H9 (cell line): Measurements from ENCODE around the gene SEMA6C. TPM values are rescaled to one million over a fixed set of nuclear protein-coding genes. Genes with fewer than 3 reads are reported as not detected.

Experiments used
- DNase-seq: peaks from one replicate; pipeline ENCODE4 v3.0.0-alpha.2; 2017
- H2AFZ ChIP-seq: one replicate; pipeline ENCODE4 v1.6.1; 2013; ENCODE audit warnings: mild to moderate bottlenecking, low read length, control low read depth, moderate library complexity
- H2AK5ac ChIP-seq: 2 replicates; pipeline ENCODE4 v1.6.1; 2013; ENCODE audit warnings: low read length, control low read depth, mixed read lengths; ENCODE audit not compliant: insufficient read length
- H2BK120ac ChIP-seq: one replicate; pipeline ENCODE4 v1.6.1; 2013; ENCODE audit warnings: low read depth, mild to moderate bottlenecking, low read length, control low read depth, inconsistent platforms; ENCODE audit not compliant: poor library complexity, severe bottlenecking
- H2BK12ac ChIP-seq: 2 replicates; pipeline ENCODE4 v1.6.1; 2013; ENCODE audit warnings: low read length, control low read depth, mixed read lengths, low read depth; ENCODE audit not compliant: insufficient read length
- H2BK15ac ChIP-seq: 2 replicates; pipeline ENCODE4 v1.6.1; 2013; ENCODE audit warnings: low read depth, low read length, control low read depth
- H2BK20ac ChIP-seq: one replicate; pipeline ENCODE4 v1.6.1; 2013; ENCODE audit warnings: low read depth, mild to moderate bottlenecking, low read length, control low read depth, inconsistent platforms; ENCODE audit not compliant: poor library complexity, severe bottlenecking
- H2BK5ac ChIP-seq: 2 replicates; pipeline ENCODE4 v1.6.1; 2013; ENCODE audit warnings: low read length, control low read depth, mixed read lengths; ENCODE audit not compliant: insufficient read length
- H3K14ac ChIP-seq: 2 replicates; pipeline ENCODE4 v1.6.1; 2013; ENCODE audit warnings: low read length, control low read depth; ENCODE audit not compliant: insufficient read depth
- H3K18ac ChIP-seq: 2 replicates; pipeline ENCODE4 v1.6.1; 2013; ENCODE audit warnings: low read depth, mild to moderate bottlenecking, mixed read lengths, low read length, control low read depth; ENCODE audit not compliant: insufficient read length
- H3K23ac ChIP-seq: 2 replicates; pipeline ENCODE4 v1.6.1; 2013; ENCODE audit warnings: low read length, control low read depth, mixed read lengths, low read depth; ENCODE audit not compliant: insufficient read length
- H3K23me2 ChIP-seq: 2 replicates; pipeline ENCODE4 v1.6.1; 2013; ENCODE audit warnings: low read depth, mild to moderate bottlenecking, mixed read lengths, low read length, control low read depth; ENCODE audit not compliant: insufficient read length, poor library complexity, severe bottlenecking
- H3K27ac ChIP-seq: 2 replicates; pipeline ENCODE4 v1.5.1; 2013; ENCODE audit warnings: low read length, control low read depth, mixed read lengths, low read depth; ENCODE audit not compliant: insufficient read length
- H3K27me3 ChIP-seq: 2 replicates; pipeline ENCODE4 v1.6.1; 2013; ENCODE audit warnings: low read length, control low read depth, inconsistent platforms; ENCODE audit not compliant: insufficient read depth
- H3K4ac ChIP-seq: 2 replicates; pipeline ENCODE4 v1.6.1; 2013; ENCODE audit warnings: low read depth, mild to moderate bottlenecking, control low read depth, inconsistent platforms, low read length, moderate library complexity
- H3K4me1 ChIP-seq: 2 replicates; pipeline ENCODE4 v1.6.1; 2013; ENCODE audit warnings: low read length, control low read depth, inconsistent platforms; ENCODE audit not compliant: insufficient read depth
- H3K4me2 ChIP-seq: 2 replicates; pipeline ENCODE4 v1.6.1; 2013; ENCODE audit warnings: low read length, control low read depth, mixed read lengths; ENCODE audit not compliant: insufficient read length, insufficient read depth
- H3K56ac ChIP-seq: 2 replicates; pipeline ENCODE4 v1.6.1; 2013; ENCODE audit warnings: low read depth, mild to moderate bottlenecking, mixed read lengths, low read length, control low read depth; ENCODE audit not compliant: insufficient read length
- H3K79me1 ChIP-seq: 2 replicates; pipeline ENCODE4 v1.6.1; 2013; ENCODE audit warnings: low read depth, mild to moderate bottlenecking, moderate library complexity, low read length, control low read depth, inconsistent platforms; ENCODE audit not compliant: insufficient read depth, poor library complexity, severe bottlenecking
- H3K79me2 ChIP-seq: 2 replicates; pipeline ENCODE4 v1.6.1; 2013; ENCODE audit warnings: low read length, control low read depth, inconsistent platforms; ENCODE audit not compliant: insufficient read depth
- H3K9ac ChIP-seq: 2 replicates; pipeline ENCODE4 v1.6.1; 2013; ENCODE audit warnings: low read length, control low read depth, mixed read lengths; ENCODE audit not compliant: insufficient read length; ENCODE audit errors: extremely low read depth
- H3K9me3 ChIP-seq: one replicate; pipeline ENCODE4 v1.6.1; 2013; ENCODE audit warnings: low read depth, low read length, inconsistent platforms; ENCODE audit not compliant: control insufficient read depth
- H3T11ph ChIP-seq: one replicate; pipeline ENCODE4 v1.6.1; 2013; ENCODE audit warnings: mild to moderate bottlenecking, low read length, control low read depth, inconsistent platforms
- H4K20me1 ChIP-seq: one replicate; pipeline ENCODE4 v1.6.1; 2013; ENCODE audit not compliant: control insufficient read depth, insufficient read length, insufficient read depth
- H4K5ac ChIP-seq: 2 replicates; pipeline ENCODE4 v1.6.1; 2013; ENCODE audit warnings: low read depth, mild to moderate bottlenecking, mixed read lengths, low read length, control low read depth; ENCODE audit not compliant: insufficient read length
- H4K8ac ChIP-seq: replicated peaks from 2 replicates; pipeline ENCODE4 v1.6.1; 2013; ENCODE audit warnings: low read length, control low read depth, mixed read lengths, low read depth; ENCODE audit not compliant: insufficient read length
- H4K91ac ChIP-seq: 2 replicates; pipeline ENCODE4 v1.6.1; 2013; ENCODE audit warnings: low read depth, mild to moderate bottlenecking, moderate library complexity, mixed read lengths, low read length, control low read depth; ENCODE audit not compliant: insufficient read length
- H3K27ac Mint-ChIP-seq, 3 experiments: 2 replicates in 2 of 3; 3 replicates in 1 of 3; pipeline ENCODE4 v1.8.0; 2020 to 2021; ENCODE audit warnings: mixed read lengths in 3 of 3, mild to moderate bottlenecking in 1 of 3, moderate library complexity in 1 of 3
- H3K27me3 Mint-ChIP-seq: 2 replicates; pipeline ENCODE4 v1.8.0; 2021; ENCODE audit warnings: low read depth, mild to moderate bottlenecking, moderate library complexity, mixed read lengths
- H3K36me3 Mint-ChIP-seq, 3 experiments: 2 replicates in 2 of 3; 3 replicates in 1 of 3; pipeline ENCODE4 v1.8.0; 2020 to 2021; ENCODE audit warnings: low read depth in 3 of 3, mixed read lengths in 3 of 3; ENCODE audit not compliant: insufficient read depth in 1 of 3
- H3K4me1 Mint-ChIP-seq, 2 experiments: 2 replicates each; pipeline ENCODE4 v1.8.0; 2020; ENCODE audit warnings: mixed read lengths in 2 of 2
- H3K4me3 Mint-ChIP-seq, 2 experiments: 2 replicates in 1 of 2; 3 replicates in 1 of 2; pipeline ENCODE4 v1.8.0; 2020 to 2021; ENCODE audit warnings: mild to moderate bottlenecking in 2 of 2, mixed read lengths in 2 of 2, moderate library complexity in 1 of 2
- H3K9me3 Mint-ChIP-seq, 2 experiments: 2 replicates in 1 of 2; 3 replicates in 1 of 2; pipeline ENCODE4 v1.8.0; 2020; ENCODE audit warnings: mild to moderate bottlenecking in 2 of 2, mixed read lengths in 2 of 2, moderate library complexity in 1 of 2
- CTCF ChIP-seq: fragments of 200-600 bp; sonication (generic); conservative IDR thresholded peaks from 3 replicates; pipeline ENCODE4 v1.8.0; 2021; ENCODE audit warnings: antibody characterized with exemption, mild to moderate bottlenecking
- WGBS: extraction: QIAGEN DNeasy Blood & Tissue Kit; methylation state at CpG from one replicate; pipeline ENCODE4 v1.1.7; 2013; ENCODE audit warnings: missing lambda C conversion rate, low lambda C conversion rate, mixed read lengths; ENCODE audit not compliant: insufficient read length; ENCODE audit errors: extremely low coverage; 5-methylcytosine and 5-hydroxymethylcytosine counted together
- total RNA-seq: library from RNA; stranded (reverse); gene quantifications from 2 replicates; pipeline ENCODE4 v1.2.1, GENCODE V29; 2021

SEMA6C gene
- total RNA-seq, 1 experiment from 2014 or later: 12.3 TPM

- Histone ChIP-seq H4K8ac (no peak overlapping the region), H4K5ac (no peak overlapping the region), H3K27me3 (no peaks in the 10 kb centered on the region; the same call in 1 of the 2 replicates), H2BK12ac (no peak overlapping the region), H2BK20ac (no peak overlapping the region), H3K4ac (no peak overlapping the region), H3K56ac (no peak overlapping the region), H2BK120ac (no peak overlapping the region), H3K4me2 (peak overlapping the region; percentile 90), H3K79me1 (no peaks in the 10 kb centered on the region), H3K18ac (no peak overlapping the region), H3K14ac (no peak overlapping the region), H3K27ac (no peak overlapping the region), H2BK15ac (no peak overlapping the region), H2AFZ (no peak overlapping the region), H2AK5ac (no peak overlapping the region), H2BK5ac (no peak overlapping the region), H4K20me1 (peaks cover 4% of the 10 kb centered on the region), H3T11ph (no peak overlapping the region), H3K23ac (no peak overlapping the region), H3K4me1 (peaks cover 22% of the 10 kb centered on the region; the same call in 1 of the 2 replicates), H3K9ac (no peak overlapping the region), H4K91ac (no peak overlapping the region), H3K79me2 (no peaks in the 10 kb centered on the region), H3K23me2 (peaks cover 24% of the 10 kb centered on the region), H3K9me3 (no peaks in the 10 kb centered on the region)
- DNase-seq: no peak
- Mint-ChIP-seq H3K36me3 (peaks cover 2 to 4% (median 4%) of the 10 kb centered on the region in 3 experiments; a peak in 4 of 7 replicates), H3K4me1 (peaks cover 34 to 43% of the 10 kb centered on the region in 2 experiments), H3K27me3 (peaks cover 31% of the 10 kb centered on the region), H3K4me3 (peak overlapping the region; percentile 85 to 86), H3K27ac (peak overlapping the region in 1 of 3 experiments; percentile 49; a peak in 1 of 7 replicates), H3K9me3 (no peaks in the 10 kb centered on the region)
- no CpG with 5 or more reads among the region's 7 CpGs for WGBS
- no peak for TF ChIP-seq CTCF
Measured at GRCh38 chr1:151144474-151145303, 1.7 kb downstream of the SEMA6C start.
